ENCODE measurements around the gene LRRC36.

Gene LRRC36

GRCh38 chr16:67282447-67282805 is 44.2 kb upstream of the LRRC36 start:
- Histone ChIP-seq H3K4me1 (ENCODE audit: control insufficient read depth, insufficient read depth, low read length) (no peaks in the 10 kb centered on the region), H3K4me3 (ENCODE audit: low read depth, low read length) (no peak overlapping the region), H3K36me3 (ENCODE audit: control insufficient read depth in 2 of 2, insufficient read depth in 1 of 2, low read length in 2 of 2) (peaks cover 0 to 44% of the 10 kb centered on the region in 2 experiments; a peak in 1 of 3 replicates), H3K9me3 (ENCODE audit: control insufficient read depth, insufficient read depth, low read depth, low read length) (no peaks in the 10 kb centered on the region), H3K27ac (ENCODE audit: extremely low read depth, low read depth, low read length) (no peak overlapping the region)
- ChIA-PET POLR2A (no interaction called here), CTCF (interaction anchor here (1.0 to 1.9 kb wide), 4 partner anchors 12 to 31 kb away, joined by 3 to 7 read pairs (median 5); no protein-coding TSS in a partner anchor)
- TF ChIP-seq ZNF146 (tag by site-specific recombination; IDR thresholded peaks at IDR 0.05) (no peak), YY1 (tag by site-specific recombination; IDR thresholded peaks at IDR 0.05) (no peak), ZNF624 (tag by site-specific recombination; IDR thresholded peaks at IDR 0.05) (no peak), ZNF398 (tag by site-specific recombination; IDR thresholded peaks at IDR 0.05) (no peak), SALL2 (tag by site-specific recombination; IDR thresholded peaks at IDR 0.05; ENCODE audit: borderline replicate concordance) (no peak), ZNF416 (tag by site-specific recombination; IDR thresholded peaks at IDR 0.05) (no peak), MEIS1 (CRISPR knock-in tag; IDR thresholded peaks at IDR 0.05; ENCODE audit: borderline replicate concordance) (no peak), ZNF623 (tag by site-specific recombination; IDR thresholded peaks at IDR 0.05) (no peak), ZNF362 (tag by site-specific recombination; IDR thresholded peaks at IDR 0.05) (no peak), GLIS1 (tag by site-specific recombination; IDR thresholded peaks at IDR 0.05) (no peak), ZNF501 (tag by site-specific recombination; IDR thresholded peaks at IDR 0.05) (no peak), IKZF3 (tag by site-specific recombination; IDR thresholded peaks at IDR 0.05) (no peak), ZNF843 (tag by site-specific recombination; IDR thresholded peaks at IDR 0.05) (no peak), PRDM2 (tag by site-specific recombination; IDR thresholded peaks at IDR 0.05; ENCODE audit: borderline replicate concordance) (no peak), MYNN (tag by site-specific recombination; IDR thresholded peaks at IDR 0.05; ENCODE audit: borderline replicate concordance) (no peak)

- ChIA-PET CTCF (interaction anchor here (1.0 to 3.8 kb wide), 6 partner anchors 11 to 43 kb away, joined by 4 to 26 read pairs (median 12); partner anchors contain the start of genes KCTD19 and LRRC36), POLR2A (interaction anchor here (0.5 kb wide), 1 partner anchor 139 kb away, joined by 5 read pairs; no protein-coding TSS in a partner anchor)
- Histone ChIP-seq H3K36me3 (ENCODE audit: control insufficient read depth in 2 of 2, insufficient read depth in 1 of 2, low read length in 2 of 2) (peaks cover 0 to 44% of the 10 kb centered on the region in 2 experiments; a peak in 1 of 3 replicates), H3K4me3 (ENCODE audit: low read depth, low read length) (no peak overlapping the region), H3K4me1 (ENCODE audit: control insufficient read depth, insufficient read depth, low read length) (no peaks in the 10 kb centered on the region), H3K27ac (ENCODE audit: extremely low read depth, low read depth, low read length) (no peak overlapping the region), H3K9me3 (ENCODE audit: control insufficient read depth, insufficient read depth, low read depth, low read length) (no peaks in the 10 kb centered on the region)
- TF ChIP-seq ZNF394 (tag by site-specific recombination; IDR thresholded peaks at IDR 0.05; ENCODE audit: borderline replicate concordance): no peak
- TF ChIP-seq ZNF555 (tag by site-specific recombination; conservative IDR thresholded peaks at IDR 0.05): no peak
- no peak for TF ChIP-seq ZNF239 (tag by site-specific recombination; IDR thresholded peaks at IDR 0.05)
- peak; percentile 73 for TF ChIP-seq ATF2 (tag by site-specific recombination; IDR thresholded peaks at IDR 0.05; ENCODE audit: low read depth)
- TF ChIP-seq KLF16 (tag by site-specific recombination; IDR thresholded peaks at IDR 0.05): no peak
- TF ChIP-seq GLI4 (tag by site-specific recombination; IDR thresholded peaks at IDR 0.05): no peak
- TF ChIP-seq SALL2 (tag by site-specific recombination; IDR thresholded peaks at IDR 0.05; ENCODE audit: borderline replicate concordance): no peak
- TF ChIP-seq ZNF350 (tag by site-specific recombination; IDR thresholded peaks at IDR 0.05): no peak
- TF ChIP-seq ZNF623 (tag by site-specific recombination; IDR thresholded peaks at IDR 0.05): peak; percentile 100
- TF ChIP-seq ZNF621 (tag by site-specific recombination; IDR thresholded peaks at IDR 0.05): no peak
Observed at GRCh38 chr16:67283039-67283825, 43.4 kb upstream of the LRRC36 start.
